Ecto neural progenitor cell (in vitro differentiated cells): ENCODE results near the gene NUBP1.
"Not testable (repeated sequence)": the region's sequence is repeated elsewhere in the genome, so short reads cannot be mapped to it uniquely, and the experiment has no call there.

ENCODE experiments used
- DNase-seq: peaks from one replicate; pipeline ENCODE4 v3.0.0-alpha.2; 2018; ENCODE audit warnings: low spot score

NUBP1 gene

DNA sequence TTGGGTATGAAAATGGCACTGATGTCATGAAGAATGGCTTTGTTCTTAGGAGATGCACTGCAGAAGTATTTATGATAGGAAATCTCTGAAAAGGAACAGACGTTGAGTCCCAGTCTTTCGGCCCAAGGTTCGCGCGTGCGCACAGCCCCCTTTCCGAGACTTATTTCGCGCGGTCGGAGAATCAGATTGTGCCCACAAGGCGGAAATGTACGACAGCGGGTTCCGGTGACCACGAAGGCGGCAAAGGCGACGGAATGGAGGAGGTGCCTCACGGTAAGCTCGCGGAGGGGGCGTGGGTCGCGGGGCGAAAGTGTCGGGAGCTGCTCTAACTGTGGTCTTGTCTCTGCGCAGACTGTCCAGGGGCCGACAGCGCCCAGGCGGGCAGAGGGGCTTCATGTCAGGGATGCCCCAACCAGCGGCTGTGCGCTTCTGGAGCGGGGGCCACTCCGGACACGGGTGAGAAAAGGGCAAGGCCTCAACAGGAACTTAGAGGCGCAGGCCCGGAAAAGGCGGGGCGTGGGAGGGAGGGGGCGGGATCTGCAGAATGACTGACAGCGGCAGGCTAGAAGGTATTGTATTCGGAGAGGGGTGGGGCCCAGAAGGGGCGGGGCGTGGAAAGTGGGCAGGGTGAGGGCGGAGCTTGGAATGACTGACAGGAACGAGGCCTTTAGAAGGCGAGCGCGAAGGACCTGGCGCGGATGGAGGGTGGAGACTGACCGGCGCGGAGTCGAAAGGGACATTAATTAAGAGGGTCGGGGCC lies at the start of gene NUBP1:
NUBP1 (plus strand) TSS at position 233 of the 760 bp plus-strand sequence; CDS start at position 255, 22 bp downstream.
- DNase-seq: peak; percentile 99

DNA sequence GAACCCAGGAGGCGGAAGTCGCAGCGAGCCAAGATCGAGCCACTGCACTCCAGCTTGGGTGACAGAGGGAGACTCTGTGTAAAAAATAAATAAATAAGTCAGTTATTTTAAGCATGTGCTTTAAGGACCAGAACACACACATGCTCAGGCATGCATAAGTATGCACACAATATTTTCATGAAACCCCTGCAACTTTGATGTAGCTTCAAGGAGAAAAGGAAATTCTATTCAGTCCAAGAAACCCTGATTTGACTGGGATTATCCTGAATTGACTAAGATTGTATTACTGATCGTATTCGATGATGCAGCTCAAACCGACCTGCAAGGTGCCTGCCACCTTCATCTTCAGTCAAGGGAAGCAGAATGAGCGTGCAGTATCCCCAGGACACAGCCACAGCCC lies 49.8 kb upstream of the NUBP1 start:
- DNase-seq: no peak

DNA sequence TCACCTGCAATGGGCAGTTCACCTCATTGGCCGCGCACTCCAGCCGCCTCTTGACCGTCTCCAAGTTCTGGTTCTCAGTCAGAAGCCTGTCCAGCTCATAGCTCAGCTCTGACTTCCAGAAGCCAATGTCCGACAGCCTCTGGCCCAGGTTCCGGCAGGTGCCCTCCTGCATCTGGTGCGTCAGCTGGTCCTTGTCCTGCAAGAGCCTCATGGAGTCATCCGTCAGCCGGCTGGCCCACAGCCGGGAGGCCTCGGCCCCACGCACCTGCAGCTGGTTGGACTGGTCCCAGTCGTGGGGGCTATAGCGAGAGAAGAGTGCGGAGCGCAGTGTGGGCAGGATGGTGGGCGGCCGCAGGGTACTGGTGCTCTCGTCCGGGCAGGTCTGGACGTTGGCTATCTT lies 49.3 kb upstream of the NUBP1 start:
- DNase-seq: no peak

DNA sequence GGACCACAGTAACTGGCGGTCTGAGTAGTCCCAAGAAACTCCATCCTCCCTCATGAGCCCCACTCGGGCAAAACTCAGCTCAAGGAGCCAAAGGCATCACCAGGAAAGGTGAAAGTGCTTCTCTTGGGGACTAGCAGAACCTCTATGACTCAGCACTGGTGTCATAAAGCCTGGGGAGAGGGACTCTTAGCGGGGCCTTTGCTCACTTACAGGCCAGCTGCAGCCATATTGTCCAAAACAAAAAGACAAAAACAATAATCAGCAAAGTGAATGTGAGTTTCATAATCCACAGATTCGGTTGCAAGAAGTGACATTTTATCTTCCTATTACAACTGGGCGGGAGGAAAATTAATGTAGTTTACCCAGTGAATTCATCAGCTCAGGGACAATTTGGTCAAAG lies 48.8 kb upstream of the NUBP1 start, which contains the start of gene TEKT5:
TEKT5 (minus strand) TSS at position 101 of the 400 bp plus-strand sequence; CDS start at position 44, 57 bp downstream.
- no peak for DNase-seq

DNA sequence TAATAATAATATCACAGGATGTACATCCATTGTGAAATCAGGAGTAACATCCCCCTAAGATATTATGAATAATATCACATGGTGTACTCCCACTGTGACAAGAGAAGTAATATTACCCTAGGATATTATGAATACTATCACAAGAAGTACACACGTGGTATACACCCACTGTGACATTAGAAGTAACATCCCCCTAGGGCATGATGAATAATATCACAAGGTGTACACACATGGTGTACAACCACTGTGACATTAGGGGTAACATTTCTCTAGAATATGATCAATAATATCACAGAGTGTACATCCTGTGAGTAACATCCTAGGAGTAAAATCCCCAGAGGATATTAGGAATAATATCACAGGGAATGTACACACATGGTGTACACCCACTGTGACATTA lies 43.9 kb upstream of the NUBP1 start:
- no peak for DNase-seq

DNA sequence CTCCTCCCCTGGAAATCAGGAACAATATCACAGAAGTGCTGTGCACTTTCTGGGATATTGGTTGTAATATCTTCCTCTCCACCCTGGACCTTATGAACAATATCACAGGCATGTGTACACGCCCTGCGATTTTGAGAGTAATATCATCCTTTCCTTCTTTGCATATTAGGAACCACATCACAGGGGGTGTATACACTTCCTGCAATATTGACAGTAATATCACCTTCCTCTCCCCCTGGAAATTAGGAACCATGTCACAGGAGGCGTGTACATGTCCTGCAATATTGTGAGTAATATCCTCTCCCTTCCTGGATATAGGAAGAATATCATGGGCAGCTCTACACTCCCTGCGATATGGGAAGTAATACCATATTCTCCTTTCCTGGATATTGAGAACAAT lies 34.7 kb upstream of the NUBP1 start:
- DNase-seq: no peak

DNA sequence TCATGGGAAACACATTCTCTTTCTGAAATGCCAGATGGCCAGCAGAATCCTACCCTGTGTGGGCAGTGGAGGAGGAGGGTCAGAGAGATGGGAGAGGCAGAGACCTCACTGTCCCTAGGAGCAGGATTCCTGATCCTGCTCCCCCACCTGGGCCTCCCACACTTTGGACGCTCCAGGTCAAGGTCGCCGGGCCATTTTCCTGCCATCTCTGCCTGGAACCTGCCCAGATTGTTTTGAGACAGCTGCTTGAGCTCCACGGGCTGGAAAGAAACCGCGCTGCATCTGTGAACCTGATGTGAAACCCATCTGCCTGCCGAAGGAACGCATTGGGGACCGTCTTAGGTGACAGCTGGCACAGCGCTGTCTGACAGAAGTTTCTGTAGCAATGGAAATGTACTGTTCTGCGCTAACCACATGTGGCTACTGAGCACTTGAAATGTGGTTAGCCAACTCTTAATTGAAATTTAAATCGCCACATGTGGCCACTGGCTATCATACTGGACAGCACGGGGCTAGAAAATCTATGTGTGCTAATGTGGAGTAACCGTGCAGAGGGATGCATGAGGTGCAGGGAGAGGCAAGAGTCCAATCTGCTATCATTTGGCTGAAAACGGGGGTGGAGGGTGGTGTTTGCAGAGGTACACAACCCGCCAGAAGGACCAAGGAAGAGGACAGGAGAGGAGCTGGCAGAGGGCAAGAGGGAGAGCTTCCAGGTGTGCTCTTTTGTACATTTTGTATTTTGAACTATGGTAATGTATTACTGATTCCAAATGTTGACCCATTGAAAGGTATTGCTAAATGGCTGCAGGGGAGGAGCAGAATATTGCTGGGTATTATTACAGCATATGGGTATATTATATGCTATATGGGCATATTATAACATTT lies 15.4 kb upstream of the NUBP1 start:
- no peak for DNase-seq

DNA sequence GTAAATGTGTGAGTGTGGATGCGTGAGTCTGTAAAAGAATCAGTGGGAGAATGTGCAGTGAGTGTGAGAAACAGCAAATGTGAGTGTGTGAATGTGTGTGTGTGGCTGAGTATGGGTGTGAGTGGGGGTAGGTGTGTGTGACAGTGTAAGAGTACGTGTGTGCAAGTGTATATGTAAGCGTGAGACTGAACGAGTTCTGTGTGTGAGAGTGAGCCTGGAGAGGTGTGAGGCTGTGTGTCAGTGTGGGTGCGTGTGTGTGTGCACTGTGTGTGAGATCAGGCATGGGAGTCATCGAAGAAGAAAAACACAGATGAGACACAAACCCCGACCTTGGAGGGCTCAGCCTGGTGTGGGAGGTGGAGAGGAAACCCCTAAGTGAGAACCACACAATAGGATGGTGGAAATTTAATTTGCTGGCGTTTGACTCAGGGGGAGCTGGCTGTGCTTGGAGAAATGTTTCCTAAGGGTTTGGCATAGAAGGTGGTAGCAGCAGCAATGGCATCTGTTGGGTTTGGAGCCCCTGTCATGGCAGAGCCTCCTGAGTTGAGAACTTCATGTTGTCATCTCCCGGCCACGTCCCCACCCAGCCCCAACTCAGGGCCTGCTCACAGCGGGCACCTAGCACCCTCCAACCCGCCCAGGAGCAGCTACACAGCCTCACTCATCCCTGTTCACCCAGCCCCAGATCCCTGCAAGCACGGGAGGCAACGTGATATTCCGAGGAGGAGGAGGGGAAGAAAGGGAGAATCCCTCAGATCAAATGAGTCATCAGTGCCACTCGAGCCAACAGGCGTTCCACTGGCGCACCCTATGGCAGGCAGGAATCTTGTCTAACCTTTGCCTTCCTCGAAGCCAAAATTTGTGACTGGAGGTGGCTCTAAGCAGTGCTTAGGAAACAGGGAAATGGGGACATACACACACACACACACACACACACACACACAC lies 14.3 kb upstream of the NUBP1 start:
- no peak for DNase-seq

DNA sequence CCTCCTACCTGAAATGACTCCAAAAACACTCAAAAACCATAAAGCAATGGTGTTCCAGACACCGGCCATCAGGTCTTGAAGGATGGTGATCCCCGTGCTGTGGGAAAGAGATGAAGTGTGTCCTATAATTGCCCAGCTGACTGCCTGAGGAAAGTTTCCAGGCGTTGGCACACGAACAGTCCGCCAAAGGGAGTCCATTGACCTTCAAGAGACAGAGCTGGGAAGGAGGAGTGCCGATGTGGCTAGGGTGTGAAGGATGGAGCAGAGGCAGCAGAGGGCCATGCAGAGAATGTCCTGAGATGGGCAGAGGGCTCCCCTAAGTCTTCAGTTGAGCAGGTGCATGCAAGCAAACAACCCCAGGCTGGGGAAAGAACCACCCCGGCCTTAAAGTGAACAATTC lies 11.9 kb upstream of the NUBP1 start:
- DNase-seq: no peak

DNA sequence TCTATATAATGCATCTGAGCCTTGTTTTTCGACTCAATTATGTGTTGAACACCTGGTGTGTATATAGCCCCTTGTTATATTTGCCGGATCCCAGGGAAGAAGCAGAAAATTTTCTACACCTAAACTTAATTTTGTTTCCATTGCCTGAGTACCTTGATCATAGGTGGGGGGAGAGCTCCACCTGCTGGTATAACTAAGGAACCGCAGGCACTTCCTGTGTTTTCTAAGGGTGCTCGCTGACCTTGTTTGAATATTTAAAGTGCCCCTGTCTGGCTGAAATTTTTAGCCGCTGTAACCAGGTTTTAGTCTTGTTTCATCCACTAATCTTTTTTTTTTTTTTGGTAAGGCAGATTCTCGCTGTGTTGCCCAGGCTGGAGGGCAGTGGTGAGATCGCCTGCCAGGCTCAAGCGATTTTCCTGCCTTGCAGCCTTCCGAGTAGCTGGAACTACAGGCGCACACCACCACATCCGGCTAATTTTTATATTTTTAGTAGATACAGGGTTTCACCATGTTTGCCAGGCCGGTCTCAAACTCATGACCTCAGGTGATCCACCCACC lies 6.5 kb upstream of the NUBP1 start:
- peak; percentile 70 for DNase-seq

DNA sequence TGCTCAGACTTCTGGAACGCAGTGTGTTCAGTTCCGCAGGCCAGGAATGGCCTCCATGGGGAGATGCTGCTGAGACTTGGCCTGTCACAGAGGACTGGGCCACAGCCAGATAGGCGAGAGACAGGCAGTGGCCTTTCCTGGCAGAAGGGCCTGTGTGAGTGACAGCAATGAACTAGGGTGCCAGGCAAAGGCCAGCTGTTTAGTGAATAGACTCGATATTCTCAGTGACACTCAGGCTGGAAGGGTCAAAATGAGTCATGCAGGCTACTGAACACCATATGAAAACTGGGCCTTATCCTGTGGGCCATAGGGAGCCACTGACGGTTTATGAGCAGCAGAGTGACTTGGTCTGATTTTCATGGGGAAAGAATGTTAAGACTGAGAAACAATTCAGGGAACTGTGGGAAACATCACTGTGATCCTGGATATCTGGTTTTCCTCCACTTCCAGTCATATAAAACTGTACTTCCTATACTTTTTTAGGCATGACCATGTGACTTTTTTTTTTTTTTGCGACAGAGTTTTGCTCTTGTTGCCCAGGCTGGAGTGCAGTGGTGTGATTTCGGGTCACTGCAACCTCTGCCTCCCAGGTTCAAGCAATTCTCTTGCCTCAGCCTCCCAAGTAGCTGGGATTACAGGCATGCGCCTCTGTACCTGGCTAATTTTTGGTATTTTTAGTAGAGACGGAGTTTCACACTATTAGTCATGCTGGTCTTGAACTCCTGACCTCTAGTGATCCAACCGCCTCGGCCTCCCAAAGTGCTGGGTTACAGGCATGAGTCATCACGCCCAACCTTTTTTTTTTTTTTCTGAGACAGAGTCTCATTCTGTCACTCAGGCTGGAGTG lies 5.2 kb upstream of the NUBP1 start:
- no peak for DNase-seq

DNA sequence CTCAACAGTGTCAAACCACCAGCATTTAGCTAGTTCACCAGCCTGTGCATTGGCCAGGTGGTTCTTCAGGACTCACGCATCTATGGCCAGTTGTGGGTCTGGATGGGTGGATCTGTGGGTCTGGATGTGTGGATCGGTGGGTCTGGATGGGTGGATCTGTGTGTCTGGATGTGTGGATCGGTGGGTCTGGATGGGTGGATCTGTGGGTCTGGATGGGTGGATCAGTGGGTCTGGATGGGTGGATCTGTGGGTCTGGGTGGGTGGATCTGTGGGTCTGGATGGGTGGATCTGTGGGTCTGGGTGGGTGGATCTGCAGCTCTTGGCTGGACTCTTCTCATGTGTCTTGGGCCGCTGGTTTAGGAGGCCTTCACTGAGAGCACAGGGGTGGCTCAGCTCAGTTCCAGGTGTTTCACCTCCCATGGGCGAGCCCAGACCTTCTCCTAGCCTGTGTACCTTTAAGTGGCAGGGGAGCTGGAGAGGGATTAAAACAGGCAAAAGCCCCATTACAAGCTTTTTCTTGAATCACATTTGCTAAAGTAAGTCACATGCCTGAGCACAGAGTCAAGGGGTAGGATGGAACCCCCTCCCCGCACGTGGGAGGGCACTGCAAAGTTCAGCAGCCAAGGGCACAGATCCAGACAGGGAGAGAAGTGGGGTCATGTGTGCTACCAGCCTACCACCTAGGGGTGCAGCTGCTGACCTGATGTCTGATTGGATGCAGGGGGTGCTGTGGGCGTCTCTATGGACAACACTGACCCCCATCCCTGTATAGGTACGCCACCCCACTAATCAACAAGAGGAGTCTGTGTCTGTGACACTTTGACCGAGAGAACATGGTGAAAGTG lies 3.4 kb upstream of the NUBP1 start:
- no peak for DNase-seq

DNA sequence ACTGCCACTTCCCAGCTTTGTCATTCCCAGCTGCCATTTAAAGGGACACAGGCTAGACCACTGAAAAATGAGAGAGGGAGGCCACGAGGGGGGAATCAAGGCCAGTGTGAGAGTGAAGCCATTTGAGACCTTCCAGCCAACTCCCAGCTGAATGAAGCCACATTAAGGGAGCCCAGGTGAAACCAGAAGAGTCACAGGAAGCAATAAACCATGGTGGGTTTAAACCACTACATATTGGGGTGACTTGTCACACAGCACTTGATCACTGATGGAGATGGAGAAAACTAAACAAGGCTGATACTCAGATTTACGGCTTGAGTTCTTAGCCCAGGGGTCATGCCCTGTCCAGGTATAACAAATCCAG lies 2.8 kb upstream of the NUBP1 start:
- DNase-seq: no peak

DNA sequence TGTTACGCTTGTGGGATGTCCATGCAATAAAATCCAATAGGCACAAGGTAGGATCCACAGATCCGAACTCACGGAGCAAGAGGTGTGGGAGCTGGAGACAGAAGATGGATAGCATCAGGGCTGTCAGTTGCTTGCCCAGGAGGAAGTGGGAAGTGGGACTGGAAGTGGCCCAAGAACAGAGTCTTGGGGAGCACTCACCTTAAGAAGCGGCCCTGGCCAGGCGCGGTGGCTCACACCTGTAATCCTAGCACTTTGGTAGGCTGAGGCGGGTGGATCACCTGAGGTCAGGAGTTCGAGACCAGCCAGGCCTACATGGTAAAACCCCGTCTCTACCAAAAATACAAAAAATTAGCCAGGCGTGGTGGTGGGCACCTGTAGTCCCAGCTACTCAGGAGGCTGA lies 2.4 kb upstream of the NUBP1 start:
- DNase-seq: not testable (repeated sequence)

DNA sequence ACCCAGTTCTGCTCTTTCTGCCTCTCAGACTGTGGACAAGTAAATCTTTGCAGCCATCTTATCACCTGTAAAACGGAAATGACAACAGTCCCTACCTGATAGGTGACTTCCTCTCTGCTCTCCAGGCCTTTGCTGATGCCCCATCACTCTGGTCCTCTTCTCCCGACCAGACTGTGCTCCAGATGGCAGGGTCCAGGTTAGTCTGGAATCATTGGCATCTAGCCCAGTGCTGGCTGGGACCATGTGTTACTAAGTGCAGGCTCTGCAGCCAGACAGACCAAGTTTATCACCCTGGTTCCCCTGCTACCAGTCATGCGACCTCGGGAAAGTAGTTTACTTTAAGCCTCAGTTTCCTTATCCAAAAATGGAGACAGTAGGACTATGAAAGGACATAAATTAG lies 1.8 kb upstream of the NUBP1 start:
- no peak for DNase-seq

DNA sequence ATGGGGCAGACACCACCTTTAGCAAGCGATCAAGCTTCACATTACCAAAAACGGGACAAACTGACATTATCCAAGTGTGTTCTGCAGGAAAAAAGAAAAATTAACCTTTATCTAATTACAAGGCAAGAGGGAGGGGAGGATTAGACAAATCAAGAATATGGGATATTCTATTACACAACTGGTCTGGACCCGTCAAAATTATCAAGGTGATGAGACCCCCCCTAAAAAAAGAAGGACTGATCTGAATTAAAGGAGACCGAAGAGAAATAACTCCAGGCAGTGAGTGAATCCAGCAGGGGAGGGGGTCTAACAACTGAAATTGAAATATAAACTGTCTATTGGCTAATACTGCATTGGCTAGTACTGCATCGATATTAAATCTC lies 424 bp upstream of the NUBP1 start:
- DNase-seq: no peak

DNA sequence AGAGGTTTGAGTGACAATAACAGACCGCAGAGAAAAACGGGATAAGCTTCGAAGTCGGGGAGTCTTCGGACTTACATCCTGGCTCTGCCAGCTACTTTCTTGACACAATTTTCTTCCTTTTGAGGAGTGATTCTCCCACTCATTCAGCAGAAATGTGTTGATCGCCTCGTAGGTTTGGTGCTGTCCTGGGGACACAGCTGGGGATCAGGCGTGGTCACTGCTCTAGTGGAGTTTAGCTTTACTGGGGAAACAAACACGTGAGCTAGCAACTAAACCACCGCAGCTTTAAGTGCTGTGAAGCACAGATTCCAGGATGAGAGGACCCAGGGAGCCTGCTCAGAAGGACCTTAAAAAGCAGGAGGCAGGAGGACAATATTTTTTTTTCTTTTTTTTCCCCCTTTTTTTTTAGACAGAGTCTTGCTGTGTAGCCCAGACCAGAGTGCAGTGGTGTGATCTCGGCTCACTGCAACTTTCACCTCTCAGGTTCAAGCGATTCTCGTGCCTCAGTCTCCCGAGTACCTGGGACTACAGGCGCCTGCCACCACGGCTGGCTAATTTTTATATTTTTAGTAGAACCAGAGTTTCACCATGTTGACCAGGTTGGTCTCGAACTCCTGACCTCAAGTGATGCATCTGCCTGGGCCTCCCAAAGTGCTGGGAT lies 858 bp downstream of the NUBP1 start:
- DNase-seq: no peak

DNA sequence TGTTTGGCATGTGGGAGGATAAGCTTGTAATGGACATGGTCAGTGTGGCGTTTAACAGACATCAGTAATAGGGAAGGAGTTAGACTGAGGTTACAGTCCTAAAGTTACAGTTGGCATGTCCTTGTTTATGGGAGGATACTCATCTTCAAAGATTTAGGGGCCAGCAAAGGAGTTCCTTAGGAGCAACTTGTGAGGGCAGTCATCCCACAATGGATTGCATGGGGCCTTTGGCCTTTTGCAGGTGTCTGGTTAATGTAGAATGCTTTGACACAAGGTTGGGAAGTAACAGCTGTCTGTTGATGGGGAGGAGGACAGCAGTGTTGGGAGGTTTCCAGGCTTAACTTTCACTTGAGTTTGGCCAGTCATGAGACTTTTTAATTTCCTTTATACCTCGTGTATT lies 2.2 kb downstream of the NUBP1 start:
- no peak for DNase-seq

DNA sequence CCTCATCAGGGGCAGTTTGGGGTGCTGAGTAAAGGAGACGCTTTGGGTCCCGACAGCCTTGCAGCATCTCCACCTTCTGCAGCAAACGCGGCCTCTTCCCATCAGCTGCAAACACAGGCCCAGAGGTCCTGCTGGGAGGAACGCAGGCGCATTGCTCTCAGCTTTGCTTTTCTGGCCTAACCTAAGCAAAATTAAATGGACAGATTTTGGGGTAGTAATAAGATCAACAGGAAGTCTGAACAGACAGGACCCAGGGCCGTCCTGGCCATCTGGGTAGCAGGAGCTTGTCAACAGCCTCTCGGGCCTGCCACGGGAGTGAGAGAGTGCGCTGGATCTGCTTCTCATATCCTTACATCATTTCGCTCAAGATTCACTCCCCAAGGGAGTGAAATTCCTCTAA lies 7.2 kb downstream of the NUBP1 start:
- no peak for DNase-seq
